GM18951 (cell line): ENCODE results near the gene RNF13.
"Not testable (repeated sequence)": the region's sequence is repeated elsewhere in the genome, so short reads cannot be mapped to it uniquely, and the experiment has no call there.

Experiments used
- POLR2A ChIP-seq: IDR thresholded peaks from 4 replicates; pipeline ENCODE4 v1.6.1; 2011; ENCODE audit warnings: mild to moderate bottlenecking; ENCODE audit not compliant: insufficient read length, insufficient read depth; ENCODE audit errors: extremely low read depth
- in situ Hi-C: fragments of 300-500 bp; cut with MboI; formaldehyde crosslinking; loops from one replicate; pipeline ENCODE4 v1.12.0; 2022; ENCODE audit warnings: low sequenced_read_pairs, mixed read lengths, inconsistent platforms; ENCODE audit not compliant: unreplicated experiment

Gene RNF13

DNA sequence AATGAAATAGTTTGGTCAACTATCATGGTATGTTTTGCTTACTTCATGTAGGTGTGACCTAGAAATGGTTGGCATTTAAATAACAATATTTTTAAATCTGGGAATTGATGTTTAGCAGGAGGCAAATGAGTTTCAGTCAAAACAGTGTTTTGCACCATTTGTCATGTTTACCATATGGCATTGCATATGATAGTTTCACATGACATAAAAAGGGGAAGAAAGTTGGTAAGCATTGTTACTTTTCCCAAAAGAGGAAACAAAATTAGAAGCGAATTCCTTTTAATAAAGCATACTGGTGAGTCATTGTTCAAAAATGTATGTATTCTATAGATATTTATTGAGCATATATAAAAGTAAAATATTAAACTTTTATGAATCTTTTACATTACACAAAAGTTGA is 2.3 kb downstream of the RNF13 start:
- in situ Hi-C loops, result no loop called here

DNA sequence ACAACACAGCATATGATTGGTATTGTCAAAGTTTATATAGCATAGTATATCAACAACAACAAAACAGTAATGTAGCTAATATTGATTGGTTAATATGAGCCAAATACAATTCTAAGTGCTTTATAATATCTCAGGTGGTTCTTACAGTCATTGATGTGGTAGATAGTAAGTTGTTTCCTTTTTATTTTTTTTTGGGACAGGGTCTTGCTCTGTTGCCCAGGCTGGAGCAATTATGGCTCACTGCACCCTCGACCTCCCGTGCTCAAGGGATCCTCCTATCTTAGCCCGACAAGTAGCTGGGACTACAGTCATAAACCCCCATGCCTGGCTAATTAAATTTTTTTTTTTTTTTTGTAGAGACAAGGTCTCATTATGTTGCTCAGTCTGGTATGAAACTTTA is 2.7 kb downstream of the RNF13 start:
- no peak for TF ChIP-seq POLR2A
- in situ Hi-C loops, result no loop called here

More for the DNA sequence above, 2.3 kb downstream of the RNF13 start:
- TF ChIP-seq POLR2A, result no peak

GRCh38 chr3:149816311-149816710 is 3.3 kb downstream of the RNF13 start:
- no peak for TF ChIP-seq POLR2A
- in situ Hi-C loops, result no loop called here

DNA sequence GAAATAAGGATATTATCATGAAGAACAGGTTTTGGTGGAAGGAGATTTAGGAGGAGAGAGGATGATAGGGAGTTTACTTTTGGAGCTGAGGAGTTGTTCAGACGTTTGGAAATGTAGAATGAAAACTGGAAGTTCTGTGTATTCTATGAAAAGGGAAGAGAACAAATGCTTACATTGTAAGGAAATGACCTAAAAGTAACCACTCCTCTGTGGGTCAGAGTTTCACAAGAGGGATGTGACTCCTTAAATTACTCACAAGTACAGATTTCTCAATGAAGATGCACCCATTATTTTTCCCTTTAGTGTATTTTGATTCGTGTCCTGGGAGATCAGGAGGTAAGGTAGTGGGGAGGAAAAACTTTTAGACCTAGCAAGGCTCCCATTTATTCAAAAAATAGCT is 4.0 kb downstream of the RNF13 start:
- in situ Hi-C loops, result no loop called here
- TF ChIP-seq POLR2A, result no peak

DNA sequence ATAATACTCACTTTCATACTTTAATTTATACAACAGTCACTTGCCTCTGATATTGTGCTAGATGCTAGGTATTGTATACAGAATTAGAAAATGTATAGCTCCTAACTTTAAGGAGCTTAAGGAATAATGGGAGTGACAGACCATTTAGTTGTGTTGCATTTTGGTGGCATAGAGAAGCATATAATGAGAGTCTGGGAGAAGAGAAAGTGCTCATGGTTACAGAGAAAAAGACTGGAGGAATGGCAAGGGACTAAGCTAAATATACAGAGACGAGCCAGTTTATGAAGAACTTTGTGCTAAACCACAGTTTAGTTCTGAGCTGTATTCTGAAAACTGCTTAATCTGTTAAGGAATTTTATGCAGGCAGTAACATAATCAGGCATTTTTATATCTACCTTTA is 6.4 kb downstream of the RNF13 start:
- TF ChIP-seq POLR2A, result no peak
- in situ Hi-C loops, result no loop called here

DNA sequence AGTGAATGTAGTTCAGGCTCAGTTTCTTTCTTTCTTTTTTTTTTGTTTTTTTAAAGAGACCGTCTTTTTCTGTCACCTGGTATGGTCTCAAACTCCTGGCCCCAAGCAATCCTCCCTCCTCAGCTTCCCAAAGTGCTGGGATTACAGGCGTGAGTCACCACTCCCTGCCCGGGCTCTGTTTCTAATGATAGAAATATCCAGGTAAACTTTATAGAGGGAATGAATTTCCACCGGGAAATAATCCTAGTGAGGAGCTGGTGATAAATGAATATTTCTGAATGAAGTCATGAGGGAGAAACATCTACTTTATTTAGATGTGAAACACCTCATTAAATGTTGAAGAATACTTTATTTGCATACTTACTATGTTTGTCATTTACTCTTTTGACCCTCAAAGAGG is 7.2 kb downstream of the RNF13 start:
- no peak for TF ChIP-seq POLR2A
- in situ Hi-C loops, result no loop called here

DNA sequence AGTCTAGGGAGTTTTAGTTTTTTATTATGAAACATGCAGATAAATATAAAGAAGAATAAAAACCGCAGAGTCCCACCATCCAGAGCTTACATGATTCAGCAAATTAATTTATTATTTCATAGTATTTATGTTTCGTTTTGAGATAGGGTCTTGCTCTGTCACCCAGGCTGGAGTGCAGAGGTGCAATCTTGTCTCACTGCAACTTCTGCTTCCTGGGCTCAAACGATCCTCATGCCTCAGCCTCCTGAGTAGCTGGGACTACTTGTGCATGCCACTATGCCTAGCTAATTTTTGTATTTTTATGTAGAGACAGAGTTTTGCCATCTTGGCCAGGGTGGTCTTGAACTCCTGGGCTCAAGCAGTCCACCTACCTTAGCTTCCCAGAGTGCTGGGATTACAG is 13.6 kb downstream of the RNF13 start:
- no peak for TF ChIP-seq POLR2A
- in situ Hi-C loops, result no loop called here

GRCh38 chr3:149828390-149828789 is 15.4 kb downstream of the RNF13 start:
- in situ Hi-C loops, result no loop called here

GRCh38 chr3:149829631-149830030 is 16.6 kb downstream of the RNF13 start:
- in situ Hi-C loops, result not testable (repeated sequence)

More at GRCh38 chr3:149828390-149828789, 15.4 kb downstream of the RNF13 start:
- TF ChIP-seq POLR2A, result no peak

DNA sequence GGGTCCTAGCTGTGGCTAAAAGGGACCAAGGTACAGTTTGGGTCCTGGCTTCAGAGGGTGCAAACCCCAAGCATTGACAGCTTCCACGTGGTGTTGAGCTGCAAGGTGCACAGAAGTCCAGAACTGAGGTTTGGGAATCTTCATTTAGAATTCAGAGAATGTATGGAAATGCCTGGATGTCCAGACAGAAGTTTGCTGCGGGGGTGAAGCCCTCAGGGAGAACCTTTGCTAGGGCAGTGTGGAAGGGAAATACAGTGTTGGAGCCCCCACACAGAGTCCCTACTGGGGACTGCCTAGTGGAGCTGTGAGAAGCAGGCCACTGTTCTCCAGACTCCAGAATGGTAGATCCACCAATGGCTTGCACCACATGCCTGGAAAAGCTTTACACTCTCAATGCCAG is 17.9 kb downstream of the RNF13 start:
- no peak for TF ChIP-seq POLR2A
- in situ Hi-C loops, result no loop called here

GRCh38 chr3:149831321-149831720 is 18.3 kb downstream of the RNF13 start:
- TF ChIP-seq POLR2A, result no peak
- in situ Hi-C loops, result no loop called here

GRCh38 chr3:149832086-149832485 is 19.1 kb downstream of the RNF13 start:
- no peak for TF ChIP-seq POLR2A
- in situ Hi-C loops, result no loop called here

DNA sequence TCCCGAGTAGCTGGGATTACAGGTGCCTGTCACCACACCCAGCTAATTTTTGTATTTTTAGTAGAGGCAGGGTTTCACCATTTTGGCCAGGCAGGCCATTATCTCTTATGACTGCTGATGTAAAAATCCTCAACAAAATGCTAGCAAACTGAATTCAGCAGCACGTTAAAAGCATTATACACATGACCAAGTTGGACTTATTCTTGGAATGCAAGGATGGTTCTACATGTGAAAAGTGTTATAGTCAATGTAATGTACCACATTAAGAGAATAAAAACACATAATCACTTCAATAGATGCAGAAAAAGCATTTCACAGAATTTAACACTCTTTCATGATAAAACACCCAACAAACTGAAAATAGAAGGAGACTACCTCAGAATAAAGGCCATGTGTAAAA is 20.2 kb downstream of the RNF13 start:
- no peak for TF ChIP-seq POLR2A
- in situ Hi-C loops, result no loop called here

GRCh38 chr3:149838491-149838890 is 25.5 kb downstream of the RNF13 start:
- in situ Hi-C loops, result not testable (repeated sequence)

DNA sequence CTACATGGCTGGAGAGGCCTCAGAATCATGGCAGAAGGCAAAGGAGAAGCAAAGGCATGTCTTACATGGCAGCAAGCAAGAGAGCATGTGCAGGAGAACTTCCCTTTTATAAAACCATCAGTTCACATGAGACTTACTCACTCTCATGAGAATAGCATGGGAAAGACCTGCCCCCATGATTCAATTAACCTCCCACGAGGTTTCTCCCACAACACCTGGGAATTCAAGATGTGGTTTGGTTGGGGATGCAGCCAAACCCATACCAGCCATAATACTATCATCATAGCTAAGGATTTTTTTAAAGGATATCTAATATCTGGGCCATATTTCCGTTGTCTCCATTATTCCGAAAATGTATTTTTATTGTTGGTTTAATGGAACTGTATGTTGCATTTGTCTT is 26.5 kb downstream of the RNF13 start:
- in situ Hi-C loops, result not testable (repeated sequence)

GRCh38 chr3:149839896-149840295 is 26.9 kb downstream of the RNF13 start:
- in situ Hi-C loops, result no loop called here
- TF ChIP-seq POLR2A, result no peak

DNA sequence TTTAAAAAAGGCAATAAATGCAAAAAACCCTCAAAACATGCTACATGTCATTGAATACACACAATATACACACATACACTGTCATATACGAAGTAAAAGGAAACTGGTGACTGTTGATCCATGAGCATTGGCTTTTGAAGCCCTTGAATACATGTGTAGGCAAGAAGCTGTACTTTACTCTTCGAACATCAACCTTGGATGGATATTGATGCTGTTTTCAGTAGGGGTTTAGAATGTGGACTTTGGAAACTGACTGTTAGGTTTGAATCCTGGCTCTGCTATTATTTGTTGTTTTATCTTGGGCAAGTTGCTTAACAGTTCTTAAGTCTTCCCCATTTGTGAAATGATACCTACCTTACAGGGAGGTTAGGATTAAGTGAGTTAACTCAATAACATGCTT is 30.5 kb downstream of the RNF13 start:
- no peak for TF ChIP-seq POLR2A
- in situ Hi-C loops, result no loop called here
